ENCODE data around the gene HOXD3. TPM values are rescaled to one million over a fixed set of nuclear protein-coding genes. Genes with fewer than 3 reads are reported as not detected.
A peak's percentile ranks its signal among the peaks of the same experiment; 100 is the strongest.

Gene HOXD3
- total RNA-seq, 1 experiment from 2014 or later, result 0.70 TPM

- no peak for DNase-seq (ENCODE audit: low spot score)
Measured at GRCh38 chr2:176132205-176133171, 24.6 kb upstream of the HOXD3 start.

GRCh38 chr2:176133389-176133788 lies 23.7 kb upstream of the HOXD3 start:
- no peak for DNase-seq (ENCODE audit: low spot score)

DNA sequence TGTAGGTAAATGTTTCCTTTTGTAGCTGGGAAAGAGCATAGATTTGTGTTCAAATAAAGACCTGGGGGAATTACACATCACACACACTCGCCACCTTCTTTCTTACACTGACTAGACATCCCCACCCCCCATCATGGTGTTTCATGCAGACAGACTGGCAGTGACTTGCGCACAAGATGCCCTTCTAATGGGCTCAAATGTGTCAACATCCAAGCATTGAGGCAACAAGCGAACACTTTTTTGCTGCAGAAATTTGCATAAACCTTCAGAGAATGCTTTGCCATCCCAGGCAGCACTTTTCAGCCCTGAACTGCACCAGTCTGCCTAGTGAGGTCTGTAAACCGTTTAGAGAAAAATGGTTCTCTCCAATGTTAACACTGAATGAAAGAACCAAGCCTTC lies 23.1 kb upstream of the HOXD3 start:
- no peak for DNase-seq (ENCODE audit: low spot score)

GRCh38 chr2:176135035-176135440 lies 22.1 kb upstream of the HOXD3 start:
- peak; percentile 39 for DNase-seq (ENCODE audit: low spot score)

GRCh38 chr2:176136374-176137251 lies 20.5 kb upstream of the HOXD3 start:
- DNase-seq (ENCODE audit: low spot score), result peak; percentile 26

GRCh38 chr2:176137252-176137580 lies 19.9 kb upstream of the HOXD3 start:
- no peak for DNase-seq (ENCODE audit: low spot score)

DNA sequence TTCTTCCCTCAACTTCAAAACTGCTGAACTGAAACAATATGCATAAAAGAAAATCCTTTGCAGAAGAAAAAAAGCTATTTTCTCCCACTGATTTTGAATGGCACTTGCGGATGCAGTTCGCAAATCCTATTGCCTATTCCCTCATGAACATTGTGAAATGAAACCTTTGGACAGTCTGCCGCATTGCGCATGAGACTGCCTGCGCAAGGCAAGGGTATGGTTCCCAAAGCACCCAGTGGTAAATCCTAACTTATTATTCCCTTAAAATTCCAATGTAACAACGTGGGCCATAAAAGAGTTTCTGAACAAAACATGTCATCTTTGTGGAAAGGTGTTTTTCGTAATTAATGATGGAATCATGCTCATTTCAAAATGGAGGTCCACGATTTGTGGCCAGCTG lies 19.2 kb upstream of the HOXD3 start:
- DNase-seq (ENCODE audit: low spot score), result no peak

- no peak for DNase-seq (ENCODE audit: low spot score)
Measured at GRCh38 chr2:176138526-176138922, 18.6 kb upstream of the HOXD3 start.

DNA sequence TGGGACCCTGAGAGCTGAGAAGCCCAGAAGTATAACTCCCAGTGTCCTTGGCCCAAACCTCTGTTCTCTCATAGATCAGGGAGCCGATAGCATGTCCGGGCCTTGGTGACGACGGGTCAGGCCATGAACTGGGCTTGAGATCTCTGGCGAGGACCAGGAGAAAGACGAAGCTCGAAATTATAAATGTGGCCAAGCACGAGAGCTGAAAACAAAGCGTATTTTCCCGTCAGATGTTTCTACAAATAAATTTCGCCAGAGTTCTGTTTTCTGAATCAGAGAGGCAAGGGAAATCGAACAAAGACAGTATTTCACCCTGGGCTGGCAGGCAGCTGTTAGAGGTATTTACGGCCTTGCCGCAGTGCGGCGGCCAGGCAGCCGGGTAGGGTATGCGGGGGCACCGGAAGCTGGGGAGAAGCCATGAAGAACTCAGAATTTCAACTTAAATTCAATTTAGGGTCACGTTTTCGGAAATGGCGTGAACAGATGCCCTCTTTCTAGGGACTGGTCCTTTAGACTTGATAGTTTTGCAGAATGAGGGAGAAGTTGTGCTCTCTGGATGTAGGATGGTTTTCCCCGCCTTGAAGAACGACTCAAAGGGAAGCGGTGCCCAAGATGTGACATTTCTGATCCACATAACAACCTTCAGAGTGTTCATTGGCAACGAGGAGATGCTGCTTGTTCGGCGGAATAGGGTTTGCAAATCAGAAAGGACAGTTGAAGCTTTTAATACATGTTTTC lies 18.0 kb upstream of the HOXD3 start:
- DNase-seq (ENCODE audit: low spot score), result no peak

DNA sequence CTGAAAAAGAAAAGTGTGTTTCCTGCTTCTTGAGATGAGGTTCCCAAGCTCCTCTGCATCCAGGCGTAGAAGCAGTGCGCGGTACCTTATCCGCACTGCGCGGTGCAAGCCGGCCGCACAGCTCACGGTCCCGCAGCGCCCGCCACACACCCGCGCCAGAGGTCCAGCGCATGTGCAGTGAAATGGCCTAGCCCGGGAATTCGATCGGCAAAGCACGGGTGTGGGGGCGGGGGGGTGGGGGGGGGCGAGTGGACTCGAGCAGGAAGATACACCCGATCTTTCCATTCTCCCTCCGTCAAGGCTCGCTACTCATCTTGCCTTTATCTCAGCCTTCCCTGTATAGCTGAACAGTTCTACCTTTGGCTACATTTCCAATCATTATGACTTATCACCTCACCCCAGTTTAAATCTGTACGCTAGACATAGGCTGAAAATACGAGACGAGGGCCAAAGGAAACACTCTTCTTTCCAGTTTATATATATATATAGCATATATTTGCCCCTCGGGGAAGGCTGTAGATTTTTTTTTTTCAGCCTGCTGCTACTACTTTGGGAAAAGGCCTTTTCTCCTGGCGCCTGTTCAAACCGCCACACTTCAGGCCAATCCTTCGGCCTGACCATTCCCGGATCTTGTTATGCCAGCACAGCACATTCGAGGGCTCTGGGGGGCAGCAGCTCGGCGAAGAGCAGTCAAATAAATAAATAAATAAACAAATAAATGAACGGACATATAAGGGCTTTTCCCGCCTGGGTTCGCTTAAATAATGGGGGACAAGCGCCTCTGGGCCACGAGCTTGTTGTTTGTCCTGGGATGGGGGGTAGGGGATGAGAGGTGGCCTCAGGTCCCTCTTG lies 17.2 kb upstream of the HOXD3 start:
- no peak for DNase-seq (ENCODE audit: low spot score)

DNA sequence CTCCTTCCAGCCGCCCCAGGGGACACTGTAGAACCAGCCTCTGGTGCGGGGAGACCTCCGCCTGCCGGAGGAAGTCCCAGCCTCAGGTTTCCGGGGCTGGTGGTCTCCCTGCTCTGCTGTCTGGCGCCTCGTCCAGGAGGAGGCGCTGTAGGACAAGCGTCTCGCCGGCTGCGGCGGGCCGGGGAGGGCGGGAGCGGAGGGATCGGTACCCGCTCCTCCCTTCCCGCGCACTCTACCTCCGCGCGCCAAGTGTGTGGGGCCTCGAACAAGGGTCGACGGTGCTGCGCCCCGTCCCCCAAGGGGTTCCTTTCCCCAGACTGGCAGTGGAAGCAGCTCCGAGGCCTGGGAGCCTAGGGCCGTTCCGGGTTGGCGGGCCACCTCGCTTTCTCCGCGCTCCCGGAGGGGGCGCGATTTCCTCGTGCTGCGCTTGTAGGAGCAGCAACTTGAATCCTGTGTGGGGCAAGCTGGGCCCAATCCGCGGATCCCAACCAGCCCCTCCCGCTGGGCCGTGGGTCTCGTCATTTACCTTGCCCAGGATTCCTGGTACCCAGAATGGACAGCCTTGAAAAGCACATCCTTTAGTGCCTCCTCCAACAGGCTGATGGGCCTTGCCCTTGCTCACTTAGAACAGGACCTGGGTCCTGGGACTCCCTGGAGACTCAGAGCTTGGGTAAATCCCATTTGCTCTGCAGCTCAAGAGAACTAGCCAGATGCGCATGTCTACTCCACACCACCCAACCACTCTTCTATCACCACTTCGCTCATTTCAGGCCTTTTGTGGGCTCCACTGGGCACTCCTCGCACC lies 16.4 kb upstream of the HOXD3 start:
- peak; percentile 67 for DNase-seq (ENCODE audit: low spot score)

- DNase-seq (ENCODE audit: low spot score), result no peak
Measured at GRCh38 chr2:176142281-176142680, 14.8 kb upstream of the HOXD3 start.

- DNase-seq (ENCODE audit: low spot score), result no peak
Measured at GRCh38 chr2:176145085-176145969, 11.8 kb upstream of the HOXD3 start.

DNA sequence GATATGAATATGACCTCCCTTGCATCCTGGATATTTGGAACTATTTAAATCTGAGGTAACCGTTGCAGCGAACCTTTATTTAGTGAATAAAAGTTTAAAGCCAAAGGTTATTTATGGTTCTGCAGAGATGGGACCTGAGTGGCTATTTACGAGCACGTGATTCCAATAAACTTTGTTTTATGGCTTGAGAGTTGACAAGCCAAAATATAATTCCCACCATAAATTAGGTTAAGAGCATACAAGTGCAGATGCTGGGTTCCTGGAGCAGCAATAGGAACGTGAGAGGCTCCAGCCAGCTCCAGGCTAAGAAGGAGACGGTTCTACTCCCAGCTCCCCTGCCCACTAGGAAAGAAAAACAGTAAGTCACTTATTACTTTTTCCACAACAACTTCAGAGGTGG lies 11.0 kb upstream of the HOXD3 start:
- no peak for DNase-seq (ENCODE audit: low spot score)

DNA sequence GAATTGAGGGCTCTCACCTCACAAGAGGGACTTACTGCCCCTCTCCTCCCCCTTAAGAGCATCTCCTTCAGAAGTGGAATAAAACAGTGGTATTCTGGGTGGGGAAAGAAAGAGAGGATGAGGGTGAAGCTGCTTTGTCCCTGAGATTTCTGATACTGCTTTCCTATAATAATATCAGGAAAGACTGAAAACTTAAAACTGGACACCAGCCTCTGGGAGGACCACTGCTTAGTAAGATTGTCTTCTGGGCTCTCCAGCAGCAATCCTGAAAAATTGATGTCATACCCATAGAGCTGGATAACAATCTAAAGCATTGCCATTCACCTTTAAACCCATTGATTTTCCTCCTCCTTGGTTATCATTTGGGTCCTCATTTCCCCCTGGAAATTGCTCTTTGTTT lies 10.5 kb upstream of the HOXD3 start:
- DNase-seq (ENCODE audit: low spot score), result no peak

DNA sequence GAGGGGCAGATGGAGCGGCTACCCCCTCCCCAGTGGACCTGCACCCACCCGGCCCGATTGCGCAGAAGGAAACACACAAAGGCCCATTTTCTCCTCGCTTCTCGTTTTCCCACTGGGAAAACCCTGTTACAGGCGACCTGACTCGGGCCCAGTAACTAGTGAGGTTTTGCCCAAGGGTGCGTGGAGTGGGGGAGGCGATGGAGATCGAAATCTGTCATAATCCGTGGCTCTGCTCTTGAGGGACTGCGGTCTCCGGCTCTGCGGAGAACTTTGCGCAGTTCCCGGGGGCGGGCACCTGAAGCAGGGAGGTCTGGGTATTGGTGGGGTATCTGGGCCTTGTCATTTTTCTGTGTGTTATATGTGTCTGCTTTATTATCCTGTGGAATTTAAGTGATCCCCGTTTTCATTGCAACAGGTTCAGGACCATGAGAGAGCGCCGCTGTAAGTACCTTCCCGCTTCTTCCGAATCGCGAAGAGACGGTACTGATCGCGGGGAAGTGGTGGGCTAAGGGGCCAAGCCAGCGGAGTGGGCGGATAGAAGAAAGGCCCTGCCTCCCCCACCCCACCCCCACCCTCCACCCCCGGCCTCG lies 9.8 kb upstream of the HOXD3 start:
- no peak for DNase-seq (ENCODE audit: low spot score)

GRCh38 chr2:176147800-176148496 lies 9.2 kb upstream of the HOXD3 start:
- no peak for DNase-seq (ENCODE audit: low spot score)

DNA sequence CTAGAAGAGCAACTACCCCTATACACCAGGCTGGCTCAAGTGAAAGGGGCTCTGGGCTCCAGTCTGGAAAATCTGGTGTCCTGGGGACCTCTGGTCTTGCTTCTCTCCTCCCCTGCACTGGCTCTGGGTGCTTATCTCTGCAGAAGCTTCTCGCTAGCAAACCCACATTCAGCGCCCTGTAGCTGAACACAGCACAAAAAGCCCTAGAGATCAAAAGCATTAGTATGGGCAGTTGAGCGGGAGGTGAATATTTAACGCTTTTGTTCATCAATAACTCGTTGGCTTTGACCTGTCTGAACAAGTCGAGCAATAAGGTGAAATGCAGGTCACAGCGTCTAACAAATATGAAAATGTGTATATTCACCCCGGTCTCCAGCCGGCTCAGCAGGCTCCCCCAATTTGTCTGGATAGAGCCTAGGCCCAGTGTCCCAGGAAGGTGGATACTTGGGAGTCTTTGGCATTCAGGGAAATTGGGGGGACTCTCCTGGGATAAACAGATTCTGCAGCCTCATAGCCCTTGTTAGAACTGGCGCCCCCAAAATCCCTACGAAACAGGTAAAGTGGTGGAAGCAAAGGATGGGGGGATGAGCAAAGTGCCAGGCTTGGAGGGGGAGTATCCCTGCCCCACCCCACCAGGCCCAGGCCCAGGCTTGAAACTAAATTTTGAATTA lies 8.2 kb upstream of the HOXD3 start:
- DNase-seq (ENCODE audit: low spot score), result no peak

All from H4 (cell line).